Skin epidermis (tissue), 12 donors: Measurements from ENCODE around the gene PLXNA4.

Experiments
- H3K27ac ChIP-seq, 21 experiments: fragments of 200-600 bp; sonication (generic) in 11 of 21; one replicate each; pipeline ENCODE4 v1.5.0; 2020; ENCODE audit warnings: mild to moderate bottlenecking in 3 of 21, inconsistent platforms in 2 of 21, moderate library complexity in 2 of 21
- H3K4me3 ChIP-seq, 7 experiments: fragments of 200-600 bp; sonication (generic) in 2 of 7; one replicate each; pipeline ENCODE4 v1.5.0; 2020; ENCODE audit warnings: inconsistent platforms in 2 of 7, mild to moderate bottlenecking in 2 of 7, moderate library complexity in 1 of 7

Gene PLXNA4

GRCh38 chr7:132511921-132512320, 64.3 kb downstream of the PLXNA4 start:
- Histone ChIP-seq H3K27ac (no peak overlapping the region), H3K4me3 (no peak overlapping the region)

- H3K4me3 ChIP-seq: no peak overlapping the region
- no peak overlapping the region for H3K27ac ChIP-seq
Measured at GRCh38 chr7:132511387-132511786, 64.9 kb downstream of the PLXNA4 start.

- H3K4me3 ChIP-seq: no peak overlapping the region
- H3K27ac ChIP-seq: no peak overlapping the region
Measured at GRCh38 chr7:132509643-132510042, 66.6 kb downstream of the PLXNA4 start.

GRCh38 chr7:132508724-132509353, 67.4 kb downstream of the PLXNA4 start:
- no peak overlapping the region for H3K27ac ChIP-seq
- no peak overlapping the region for H3K4me3 ChIP-seq

- Histone ChIP-seq H3K4me3 (no peak overlapping the region), H3K27ac (no peak overlapping the region)
Measured at GRCh38 chr7:132504852-132505251, 71.4 kb downstream of the PLXNA4 start.

- H3K27ac ChIP-seq: no peak overlapping the region
- H3K4me3 ChIP-seq: no peak overlapping the region
Measured at GRCh38 chr7:132504071-132504470, 72.2 kb downstream of the PLXNA4 start.

GRCh38 chr7:132503415-132503814, 72.9 kb downstream of the PLXNA4 start:
- no peak overlapping the region for H3K27ac ChIP-seq
- no peak overlapping the region for H3K4me3 ChIP-seq

GRCh38 chr7:132501956-132502355, 74.3 kb downstream of the PLXNA4 start:
- Histone ChIP-seq H3K4me3 (no peak overlapping the region), H3K27ac (no peak overlapping the region)

GRCh38 chr7:132500727-132501440, 75.4 kb downstream of the PLXNA4 start:
- H3K27ac ChIP-seq: peak overlapping the region in 2 of 21 experiments; percentile 29 to 38
- H3K4me3 ChIP-seq: no peak overlapping the region

- H3K4me3 ChIP-seq: no peak overlapping the region
Measured at GRCh38 chr7:132499487-132499886, 76.8 kb downstream of the PLXNA4 start.

GRCh38 chr7:132499065-132499464, 77.2 kb downstream of the PLXNA4 start:
- H3K27ac ChIP-seq: no peak overlapping the region
- H3K4me3 ChIP-seq: no peak overlapping the region

More at GRCh38 chr7:132499487-132499886, 76.8 kb downstream of the PLXNA4 start:
- H3K27ac ChIP-seq: no peak overlapping the region

GRCh38 chr7:132498319-132498718, 78.0 kb downstream of the PLXNA4 start:
- H3K27ac ChIP-seq: no peak overlapping the region
- no peak overlapping the region for H3K4me3 ChIP-seq

- no peak overlapping the region for H3K27ac ChIP-seq
- no peak overlapping the region for H3K4me3 ChIP-seq
Measured at GRCh38 chr7:132497098-132497497, 79.2 kb downstream of the PLXNA4 start.

- H3K27ac ChIP-seq: no peak overlapping the region
- no peak overlapping the region for H3K4me3 ChIP-seq
Measured at GRCh38 chr7:132495936-132496335, 80.3 kb downstream of the PLXNA4 start.

GRCh38 chr7:132494474-132494873, 81.8 kb downstream of the PLXNA4 start:
- Histone ChIP-seq H3K27ac (no peak overlapping the region), H3K4me3 (no peak overlapping the region)

GRCh38 chr7:132492823-132493445, 83.3 kb downstream of the PLXNA4 start:
- H3K27ac ChIP-seq: no peak overlapping the region
- no peak overlapping the region for H3K4me3 ChIP-seq

GRCh38 chr7:132491391-132491945, 84.8 kb downstream of the PLXNA4 start:
- Histone ChIP-seq H3K27ac (peak overlapping the region in 1 of 21 experiments; percentile 3), H3K4me3 (no peak overlapping the region)

- Histone ChIP-seq H3K27ac (no peak overlapping the region), H3K4me3 (no peak overlapping the region)
Measured at GRCh38 chr7:132490474-132490873, 85.8 kb downstream of the PLXNA4 start.

- Histone ChIP-seq H3K4me3 (no peak overlapping the region), H3K27ac (no peak overlapping the region)
Measured at GRCh38 chr7:132489776-132490237, 86.5 kb downstream of the PLXNA4 start.

GRCh38 chr7:132488634-132489302, 87.5 kb downstream of the PLXNA4 start:
- H3K27ac ChIP-seq: no peak overlapping the region
- no peak overlapping the region for H3K4me3 ChIP-seq
